H7 (cell line): Measurements from ENCODE around the gene CDC27. TPM values are rescaled to one million over a fixed set of nuclear protein-coding genes. Genes with fewer than 3 reads are reported as not detected.
"Not testable (repeated sequence)": the region's sequence is repeated elsewhere in the genome, so short reads cannot be mapped to it uniquely, and the experiment has no call there.

ENCODE experiments used
- DNase-seq: peaks from one replicate; pipeline ENCODE4 v3.0.0; 2012
- H3K27me3 ChIP-seq: 2 replicates; pipeline ENCODE4 v1.6.0; 2011; ENCODE audit warnings: mild to moderate bottlenecking, low read length; ENCODE audit not compliant: control insufficient read depth, insufficient read depth
- H3K36me3 ChIP-seq: replicated peaks from 2 replicates; pipeline ENCODE4 v1.5.1; 2011; ENCODE audit warnings: low read length; ENCODE audit not compliant: control insufficient read depth, insufficient read depth
- H3K4me3 ChIP-seq: 2 replicates; pipeline ENCODE4 v1.5.1; 2011; ENCODE audit warnings: low read depth, mild to moderate bottlenecking, control low read depth, low read length, moderate library complexity; ENCODE audit not compliant: insufficient read depth
- total RNA-seq: library from RNA; depleted of rRNA; stranded (reverse); fragments of >200 nt; shearing (Covaris generic); gene quantifications from 2 replicates; pipeline ENCODE4 v1.2.3, GENCODE V29; 2014

CDC27 gene
- total RNA-seq, 1 experiment from 2014 or later: 45.9 TPM

GRCh38 chr17:47192554-47192953, 3.5 kb upstream of the CDC27 start:
- Histone ChIP-seq H3K4me3 (no peak overlapping the region), H3K36me3 (no peaks in the 10 kb centered on the region), H3K27me3 (no peaks in the 10 kb centered on the region)
- DNase-seq: no peak

GRCh38 chr17:47190770-47191169, 1.7 kb upstream of the CDC27 start:
- no peak overlapping the region for H3K4me3 ChIP-seq

GRCh38 chr17:47190243-47190642, 1.1 kb upstream of the CDC27 start:
- Histone ChIP-seq H3K4me3 (no peak overlapping the region), H3K36me3 (no peaks in the 10 kb centered on the region), H3K27me3 (no peaks in the 10 kb centered on the region)
- DNase-seq: no peak

More at GRCh38 chr17:47190770-47191169, 1.7 kb upstream of the CDC27 start:
- Histone ChIP-seq H3K27me3 (no peaks in the 10 kb centered on the region), H3K36me3 (no peaks in the 10 kb centered on the region)
- DNase-seq: no peak

GRCh38 chr17:47189732-47190237, 690 bp upstream of the CDC27 start:
- no peak for DNase-seq
- no peaks in the 10 kb centered on the region for H3K36me3 ChIP-seq
- no peaks in the 10 kb centered on the region for H3K27me3 ChIP-seq
- peak overlapping the region; percentile 36 for H3K4me3 ChIP-seq

- no peaks in the 10 kb centered on the region for H3K27me3 ChIP-seq
- H3K36me3 ChIP-seq: no peaks in the 10 kb centered on the region
- peak; percentile 29 for DNase-seq
- H3K4me3 ChIP-seq: peak overlapping the region; percentile 92
These were observed 722 bp downstream of the CDC27 start for GRCh38 chr17:47188271-47188875.

GRCh38 chr17:47184681-47185080, 4.4 kb downstream of the CDC27 start:
- DNase-seq: no peak
- no peaks in the 10 kb centered on the region for H3K27me3 ChIP-seq
- H3K36me3 ChIP-seq: peaks cover 1% of the 10 kb centered on the region
- no peak overlapping the region for H3K4me3 ChIP-seq

- DNase-seq, H3K4me3 ChIP-seq, H3K36me3 ChIP-seq, H3K27me3 ChIP-seq: not testable (repeated sequence)
These were observed 8.1 kb downstream of the CDC27 start for GRCh38 chr17:47180988-47181387.

- Histone ChIP-seq H3K4me3 (no peak overlapping the region), H3K36me3 (peaks cover 3% of the 10 kb centered on the region), H3K27me3 (no peaks in the 10 kb centered on the region)
- no peak for DNase-seq
These were observed 8.8 kb downstream of the CDC27 start for GRCh38 chr17:47180337-47180736.

GRCh38 chr17:47179141-47179540, 10.0 kb downstream of the CDC27 start:
- H3K36me3 ChIP-seq: peaks cover 3% of the 10 kb centered on the region
- no peak overlapping the region for H3K4me3 ChIP-seq
- H3K27me3 ChIP-seq: no peaks in the 10 kb centered on the region
- DNase-seq: no peak

GRCh38 chr17:47177261-47177660, 11.8 kb downstream of the CDC27 start:
- no peak for DNase-seq
- Histone ChIP-seq H3K36me3 (peaks cover 3% of the 10 kb centered on the region), H3K4me3 (no peak overlapping the region), H3K27me3 (no peaks in the 10 kb centered on the region)

GRCh38 chr17:47176389-47176826, 12.7 kb downstream of the CDC27 start:
- H3K4me3 ChIP-seq: no peak overlapping the region
- no peak for DNase-seq
- H3K36me3 ChIP-seq: peaks cover 3% of the 10 kb centered on the region
- no peaks in the 10 kb centered on the region for H3K27me3 ChIP-seq

- H3K4me3 ChIP-seq, DNase-seq, H3K36me3 ChIP-seq, H3K27me3 ChIP-seq: not testable (repeated sequence)
These were observed 14.3 kb downstream of the CDC27 start for GRCh38 chr17:47174823-47175222.

- no peaks in the 10 kb centered on the region for H3K27me3 ChIP-seq
- H3K36me3 ChIP-seq: peaks cover under 1% of the 10 kb centered on the region; the same call in 1 of the 2 replicates
- no peak overlapping the region for H3K4me3 ChIP-seq
- no peak for DNase-seq
These were observed 16.2 kb downstream of the CDC27 start for GRCh38 chr17:47172696-47173565.

- Histone ChIP-seq H3K27me3 (no peaks in the 10 kb centered on the region), H3K36me3 (peaks cover 2% of the 10 kb centered on the region), H3K4me3 (no peak overlapping the region)
- no peak for DNase-seq
These were observed 18.4 kb downstream of the CDC27 start for GRCh38 chr17:47170710-47171109.

GRCh38 chr17:47168896-47169295, 20.2 kb downstream of the CDC27 start:
- H3K36me3 ChIP-seq, H3K27me3 ChIP-seq, DNase-seq: not testable (repeated sequence)

More at GRCh38 chr17:47168896-47169295, 20.2 kb downstream of the CDC27 start:
- not testable (repeated sequence) for H3K4me3 ChIP-seq
